GM19351 (cell line): ENCODE data around the gene ZNF300.
"Not testable (repeated sequence)": the region's sequence is repeated elsewhere in the genome, so short reads cannot be mapped to it uniquely, and the experiment has no call there.

Experiments used
- ATAC-seq: cut with Tn5 transposase; IDR thresholded peaks from one replicate; pipeline ENCODE4 v1.9.1; 2021; ENCODE audit warnings: mild to moderate bottlenecking, moderate library complexity; ENCODE audit not compliant: unreplicated experiment

The ZNF300 gene

GRCh38 chr5:150846308-150846653 is 58.5 kb downstream of the ZNF300 start, which contains the start of gene IRGM:
IRGM (plus strand) TSS chr5:150846521; CDS start chr5:150848124, 1,603 bp downstream.
- not testable (repeated sequence) for ATAC-seq

DNA sequence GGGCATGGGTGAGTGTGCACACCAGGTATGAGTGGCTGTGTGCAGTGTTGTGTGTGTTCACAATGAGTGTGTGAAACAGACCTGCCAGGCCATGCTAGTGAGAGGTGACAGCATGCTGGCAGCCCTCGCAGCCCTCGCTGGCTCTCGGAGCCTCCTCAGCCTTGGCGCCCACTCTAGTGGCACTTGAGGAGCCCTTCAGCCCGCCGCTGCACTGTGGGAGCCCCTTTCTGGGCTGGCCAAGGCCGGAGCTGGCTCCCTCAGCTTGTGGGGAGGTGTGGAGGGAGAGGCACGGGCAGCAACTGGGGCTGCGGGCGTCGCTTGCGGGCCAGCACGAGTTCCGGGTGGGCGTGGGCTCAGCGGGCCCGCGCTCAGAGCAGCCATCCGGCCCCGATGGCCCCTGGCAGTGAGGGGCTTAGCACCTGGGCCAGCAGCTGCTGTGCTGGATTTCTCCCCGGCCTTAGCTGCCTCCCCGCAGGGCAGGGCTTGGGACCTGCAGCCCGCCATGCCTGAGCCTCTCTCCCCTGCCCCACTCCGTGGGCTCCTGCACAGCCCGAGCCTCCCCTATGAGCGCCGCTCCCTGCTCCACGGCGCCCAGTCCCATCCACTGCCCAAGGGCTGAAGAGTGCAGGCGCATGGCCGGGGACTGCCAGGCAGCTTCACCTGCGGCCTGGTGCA is 59.5 kb downstream of the ZNF300 start:
- not testable (repeated sequence) for ATAC-seq
